PFSK-1 (cell line): ENCODE data around the gene CATSPERZ.

Experiments
- FOXP2 ChIP-seq: optimal IDR thresholded peaks from 2 replicates; pipeline ENCODE3; 2011; ENCODE audit warnings: borderline replicate concordance, control low read depth, inconsistent platforms; ENCODE audit not compliant: insufficient read depth; ENCODE audit errors: extremely low read length, extremely low read depth
- POLR2AphosphoS5 ChIP-seq: IDR thresholded peaks from 2 replicates; pipeline ENCODE4 v1.6.1; 2012; ENCODE audit warnings: low read depth, mild to moderate bottlenecking, control low read depth, low read length, moderate library complexity
- REST ChIP-seq, 2 experiments: IDR thresholded peaks; 2 replicates each; pipeline versions ENCODE4 v1.6.1 to v1.8.0; 2011 to 2012; ENCODE audit warnings: low read depth in 2 of 2, low read length in 2 of 2, control low read depth in 1 of 2, inconsistent platforms in 1 of 2, mild to moderate bottlenecking in 1 of 2, moderate library complexity in 1 of 2; ENCODE audit not compliant: insufficient read depth in 1 of 2
- SIN3A ChIP-seq: IDR thresholded peaks from 2 replicates; pipeline ENCODE4 v1.6.1; 2012; ENCODE audit warnings: mild to moderate bottlenecking, low read length, moderate library complexity, borderline replicate concordance; ENCODE audit not compliant: insufficient read depth
- TAF1 ChIP-seq: IDR thresholded peaks from 2 replicates; pipeline ENCODE4 v1.6.1; 2012; ENCODE audit warnings: low read length, control low read depth, borderline replicate concordance; ENCODE audit not compliant: insufficient read depth

GRCh38 chr11:64339754-64340408 is 39.7 kb downstream of the CATSPERZ start, which contains the start of gene CCDC88B:
- TF ChIP-seq TAF1 = no peak
- TF ChIP-seq REST (IDR thresholded peaks at IDR 0.05; ENCODE audit: insufficient read depth in 1 of 2, low read depth in 2 of 2, low read length in 2 of 2) = no peak
- TF ChIP-seq POLR2AphosphoS5 = no peak
- TF ChIP-seq SIN3A = no peak
- TF ChIP-seq FOXP2 = no peak
